Heart left ventricle (tissue), 16 donors: ENCODE data around the gene PACSIN1. TPM values are rescaled to one million over a fixed set of nuclear protein-coding genes. Genes with fewer than 3 reads are reported as not detected.

Experiments used
- ATAC-seq, 4 donors: fragments of 200-7000 bp; cut with Tn5 transposase; one replicate each; pipeline ENCODE4 v1.9.1; 2020 to 2022; ENCODE audit warnings: moderate library complexity in 4 of 4, mild to moderate bottlenecking in 3 of 4, moderate number of reproducible peaks in 1 of 4
- DNase-seq, 5 donors: peaks; one replicate each; pipeline ENCODE4 v3.0.0-alpha.2; 2020
- H3K27ac ChIP-seq, 12 donors: fragments of 200-600 bp; sonication (generic) in 4 of 12; one replicate each; pipeline versions ENCODE4 v1.5.0 to v1.8.0; 2016 to 2022; ENCODE audit warnings: mild to moderate bottlenecking in 2 of 12
- H3K27me3 ChIP-seq, 9 donors: fragments of 200-600 bp; sonication (generic) in 2 of 9; one replicate each; pipeline versions ENCODE4 v1.5.1 to v1.8.0; 2016 to 2022; ENCODE audit warnings: mild to moderate bottlenecking in 3 of 9
- H3K36me3 ChIP-seq, 9 donors: fragments of 200-600 bp; sonication (generic) in 2 of 9; one replicate each; pipeline versions ENCODE4 v1.5.0 to v1.8.0; 2018 to 2022; ENCODE audit warnings: mild to moderate bottlenecking in 2 of 9
- H3K4me1 ChIP-seq, 12 donors: fragments of 200-600 bp; sonication (generic) in 4 of 12; one replicate each; pipeline versions ENCODE4 v1.5.0 to v1.8.0; 2016 to 2022; ENCODE audit warnings: mild to moderate bottlenecking in 3 of 12
- H3K4me3 ChIP-seq, 12 donors: fragments of 200-600 bp; sonication (generic) in 4 of 12; one replicate each; pipeline versions ENCODE4 v1.5.0 to v1.8.0; 2017 to 2022; ENCODE audit warnings: mild to moderate bottlenecking in 9 of 12, moderate library complexity in 4 of 12
- H3K9me3 ChIP-seq, 12 donors: fragments of 200-600 bp; sonication (generic) in 4 of 12; one replicate each; pipeline versions ENCODE4 v1.5.0 to v1.8.0; 2016 to 2022; ENCODE audit warnings: mild to moderate bottlenecking in 1 of 12
- CTCF ChIP-seq, 12 donors: fragments of 200-600 bp; sonication (generic) in 4 of 12; IDR thresholded peaks; one replicate each; pipeline versions ENCODE4 v1.5.0 to v1.8.0; 2018 to 2022; ENCODE audit warnings: antibody characterized with exemption in 12 of 12, mild to moderate bottlenecking in 5 of 12
- POLR2A ChIP-seq, 2 donors: fragments of 450-650 bp; IDR thresholded peaks; one replicate each; pipeline ENCODE4 v1.6.1; 2017; ENCODE audit warnings: antibody characterized with exemption in 2 of 2, mild to moderate bottlenecking in 2 of 2, moderate library complexity in 2 of 2
- whole genome bisulfite sequencing, 4 donors: extraction: QIAGEN DNeasy Blood & Tissue Kit in 2 of 4; methylation state at CpG; one replicate each; pipeline versions ENCODE4 v1.1.5 to v1.1.7; 2013 to 2018; 5-methylcytosine and 5-hydroxymethylcytosine counted together
- intact Hi-C, 10 donors: fragments of 100-400 bp; cut with DNase I; formaldehyde crosslinking; loops; one replicate each; pipeline versions ENCODE4 v1.11.1 to v1.14.2; 2022
- polyA plus RNA-seq, 2 donors: library from polyadenylated mRNA; stranded (reverse); fragments of 200-250 nt; gene quantifications; one replicate each; pipeline ENCODE4 v1.2.3, GENCODE V29; 2013
- total RNA-seq, 9 donors: library from RNA; depleted of rRNA in 2 of 9; stranded (reverse); fragments of >200 nt in 2 of 9; fragmentation: NEBNext Ultra II Directional in 3 of 9; extraction: Animal tissue kit (Norgen Biotek cat#: 25700) in 3 of 9; gene quantifications; one replicate each; pipeline versions ENCODE4 v1.1.0 to v1.2.4, GENCODE V29; 2016 to 2023
- donor health status: ischemic (EF 13 %, LVEDD 7.1; RV severe dilation, severe dysfunction).
- donor health status: healthy with polysubstance abuse.
- donor health status: DM: no; HTN: yes; CAD: no.
- donor health status: DM: no; HTN: no; CAD: no.
- donor health status: ischemic (EF 25% LVEDD 6.9; RV normal size, moderate dysfunction).
- donor health status: ischemic (EF 25% LVEDD 5.7; RV mildly dilated, moderate dysfunction).
- donor health status: healthy.
- donor health status: DM: yes; HTN: yes; CAD: no.
- donor health status: ischemic (EF 35%, LVEDD 5.7; RV mildly dilated, moderate dysfunction).
- donor health status: nonischemic (EF 11% LVEDD 7.7; RV severe dilation, severe dysfunction).
- donor health status: DM: yes; HTN: yes; CAD: no.
- donor health status: PGD.
- donor health status: ischemic (EF 29% LVEDD 5.4; RV normal size, mild dysfunction).
- donor health status: nonischemic (EF 23%, LVEDD 6.1; RV moderate dilation, normal function).

Gene PACSIN1
- total and polyA plus RNA-seq, 11 donors, result 1.6 to 12.7 (median 6.0) TPM

GRCh38 chr6:34572021-34572420, 106.1 kb downstream of the PACSIN1 start:
- WGBS, 4 donors, result 67 to 77% (median 76%) methylated on average over 16 of the region's 16 CpGs
- intact Hi-C loops, result no loop called here
- peak in 1 of 5 donors; percentile 36 for DNase-seq

GRCh38 chr6:34572585-34572984, 106.7 kb downstream of the PACSIN1 start:
- intact Hi-C loops, result no loop called here
- 80 to 97% (median 87%) methylated on average over 4 to 6 of the region's 6 CpGs for WGBS, 4 donors
- no peak for TF ChIP-seq POLR2A (IDR thresholded peaks at IDR 0.05)
- Histone ChIP-seq H3K9me3 (no peaks in the 10 kb centered on the region), H3K27me3 (peaks cover 0 to 26% (median 0%) of the 10 kb centered on the region in 9 donors), H3K27ac (no peak overlapping the region), H3K4me3 (no peak overlapping the region), H3K4me1 (no peaks in the 10 kb centered on the region), H3K36me3 (no peaks in the 10 kb centered on the region)
- ATAC-seq, result no peak
- peak in 1 of 5 donors; percentile 28 for DNase-seq

More at GRCh38 chr6:34572021-34572420, 106.1 kb downstream of the PACSIN1 start:
- no peak overlapping the region for H3K4me3 ChIP-seq
- H3K27me3 ChIP-seq, result peaks cover 0 to 26% (median 0%) of the 10 kb centered on the region in 9 donors
- H3K36me3 ChIP-seq, result no peaks in the 10 kb centered on the region
- TF ChIP-seq CTCF (IDR thresholded peaks at IDR 0.05), result no peak
- no peak for TF ChIP-seq POLR2A (IDR thresholded peaks at IDR 0.05)
- no peak overlapping the region for H3K27ac ChIP-seq
- H3K9me3 ChIP-seq, result no peaks in the 10 kb centered on the region
- ATAC-seq, result no peak
- H3K4me1 ChIP-seq, result no peaks in the 10 kb centered on the region

- Histone ChIP-seq H3K4me1 (no peaks in the 10 kb centered on the region), H3K27me3 (peaks cover 0 to 20% (median 0%) of the 10 kb centered on the region in 9 donors), H3K9me3 (no peaks in the 10 kb centered on the region), H3K27ac (no peak overlapping the region), H3K36me3 (no peaks in the 10 kb centered on the region), H3K4me3 (no peak overlapping the region)
- WGBS, 4 donors, result 76 to 94% (median 79%) methylated on average over 4 to 8 of the region's 8 CpGs
- intact Hi-C loops, result no loop called here
- no peak for TF ChIP-seq POLR2A (IDR thresholded peaks at IDR 0.05)
- no peak for TF ChIP-seq CTCF (IDR thresholded peaks at IDR 0.05)
- DNase-seq (peak in 1 of 5 donors; percentile 48), ATAC-seq (no peak)
Measured at GRCh38 chr6:34573567-34574183, 107.8 kb downstream of the PACSIN1 start.

GRCh38 chr6:34574647-34575293, 108.9 kb downstream of the PACSIN1 start:
- Histone ChIP-seq H3K4me3 (no peak overlapping the region), H3K27me3 (peaks cover 0 to 9% (median 0%) of the 10 kb centered on the region in 9 donors), H3K9me3 (no peaks in the 10 kb centered on the region), H3K36me3 (no peaks in the 10 kb centered on the region), H3K27ac (no peak overlapping the region), H3K4me1 (no peaks in the 10 kb centered on the region)
- DNase-seq (peak in 1 of 5 donors; percentile 28), ATAC-seq (peak in 1 of 4 donors; percentile 18)
- no peak for TF ChIP-seq CTCF (IDR thresholded peaks at IDR 0.05)
- TF ChIP-seq POLR2A (IDR thresholded peaks at IDR 0.05), result no peak
- intact Hi-C loops, result no loop called here
- 68 to 80% (median 78%) methylated on average over 8 to 10 of the region's 10 CpGs for WGBS, 4 donors
